ENCODE results near the gene LNP1. TPM values are rescaled to one million over a fixed set of nuclear protein-coding genes. Genes with fewer than 3 reads are reported as not detected.
"Not testable (repeated sequence)": the region's sequence is repeated elsewhere in the genome, so short reads cannot be mapped to it uniquely, and the experiment has no call there.

The LNP1 gene
- total RNA-seq, 1 experiment from 2014 or later = 3.6 TPM

GRCh38 chr3:100423611-100424010 is 22.3 kb downstream of the LNP1 start:
- in situ Hi-C loops (cut with HindIII; ENCODE audit: low sequenced_read_pairs) = no loop called here
- no peak for DNase-seq (ENCODE audit: low spot score)

- DNase-seq (ENCODE audit: low spot score) = no peak
- in situ Hi-C loops (cut with HindIII; ENCODE audit: low sequenced_read_pairs) = no loop called here
Observed at GRCh38 chr3:100424261-100424660, 22.9 kb downstream of the LNP1 start.

DNA sequence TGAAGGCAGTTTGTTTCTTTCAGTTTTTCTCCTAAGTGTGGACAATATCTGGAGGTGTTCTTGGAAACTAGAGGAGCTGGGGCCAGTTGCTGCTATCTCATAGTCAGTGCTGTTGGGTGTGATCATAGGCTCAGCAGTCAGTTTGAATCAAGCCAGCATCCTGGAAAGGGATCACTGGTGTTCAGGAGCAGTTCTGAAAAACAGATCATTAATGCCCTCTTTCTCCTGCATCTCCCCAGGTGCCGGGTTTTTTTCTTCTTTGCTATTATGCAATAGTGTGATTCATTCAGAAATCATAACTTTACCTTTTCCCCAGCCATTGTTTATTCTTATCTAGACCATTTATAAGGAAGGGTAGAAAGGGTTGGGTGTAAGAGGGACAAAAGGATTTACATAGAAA is 24.0 kb downstream of the LNP1 start:
- in situ Hi-C loops (cut with HindIII; ENCODE audit: low sequenced_read_pairs) = no loop called here
- DNase-seq (ENCODE audit: low spot score) = no peak

- no peak for DNase-seq (ENCODE audit: low spot score)
- in situ Hi-C loops (cut with HindIII; ENCODE audit: low sequenced_read_pairs) = no loop called here
Observed at GRCh38 chr3:100426067-100426682, 24.8 kb downstream of the LNP1 start.

- in situ Hi-C loops (cut with HindIII; ENCODE audit: low sequenced_read_pairs) = no loop called here
- no peak for DNase-seq (ENCODE audit: low spot score)
Observed at GRCh38 chr3:100427699-100428098, 26.4 kb downstream of the LNP1 start.

DNA sequence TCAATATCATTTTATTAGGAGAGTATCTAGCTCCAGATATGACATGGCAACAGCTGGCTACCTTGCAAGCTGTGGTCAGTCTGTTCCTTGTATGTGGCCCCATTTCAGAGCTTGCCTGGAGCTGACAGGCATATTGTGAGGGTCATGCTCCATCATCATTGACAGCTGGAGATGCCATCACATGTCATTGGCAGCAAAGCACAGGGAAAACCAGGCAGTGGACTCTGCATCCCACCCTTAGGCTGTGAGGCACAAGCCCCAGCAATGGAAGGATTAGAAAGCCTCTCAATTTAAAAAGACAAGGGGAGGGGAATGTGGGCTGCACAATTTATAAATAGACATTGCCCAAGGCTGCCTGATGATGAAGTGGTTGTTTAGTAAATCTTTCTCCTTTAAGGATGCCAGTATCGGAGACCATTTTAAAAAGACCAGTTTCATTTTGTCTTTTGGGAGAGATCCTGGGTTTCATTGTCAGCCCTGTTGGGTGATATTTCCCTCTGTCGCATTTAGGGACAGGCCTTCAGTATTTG is 27.9 kb downstream of the LNP1 start:
- no peak for DNase-seq (ENCODE audit: low spot score)
- in situ Hi-C loops (cut with HindIII; ENCODE audit: low sequenced_read_pairs) = no loop called here

GRCh38 chr3:100436951-100437350 is 35.6 kb downstream of the LNP1 start:
- in situ Hi-C loops (cut with HindIII; ENCODE audit: low sequenced_read_pairs) = no loop called here
- DNase-seq (ENCODE audit: low spot score) = no peak

DNA sequence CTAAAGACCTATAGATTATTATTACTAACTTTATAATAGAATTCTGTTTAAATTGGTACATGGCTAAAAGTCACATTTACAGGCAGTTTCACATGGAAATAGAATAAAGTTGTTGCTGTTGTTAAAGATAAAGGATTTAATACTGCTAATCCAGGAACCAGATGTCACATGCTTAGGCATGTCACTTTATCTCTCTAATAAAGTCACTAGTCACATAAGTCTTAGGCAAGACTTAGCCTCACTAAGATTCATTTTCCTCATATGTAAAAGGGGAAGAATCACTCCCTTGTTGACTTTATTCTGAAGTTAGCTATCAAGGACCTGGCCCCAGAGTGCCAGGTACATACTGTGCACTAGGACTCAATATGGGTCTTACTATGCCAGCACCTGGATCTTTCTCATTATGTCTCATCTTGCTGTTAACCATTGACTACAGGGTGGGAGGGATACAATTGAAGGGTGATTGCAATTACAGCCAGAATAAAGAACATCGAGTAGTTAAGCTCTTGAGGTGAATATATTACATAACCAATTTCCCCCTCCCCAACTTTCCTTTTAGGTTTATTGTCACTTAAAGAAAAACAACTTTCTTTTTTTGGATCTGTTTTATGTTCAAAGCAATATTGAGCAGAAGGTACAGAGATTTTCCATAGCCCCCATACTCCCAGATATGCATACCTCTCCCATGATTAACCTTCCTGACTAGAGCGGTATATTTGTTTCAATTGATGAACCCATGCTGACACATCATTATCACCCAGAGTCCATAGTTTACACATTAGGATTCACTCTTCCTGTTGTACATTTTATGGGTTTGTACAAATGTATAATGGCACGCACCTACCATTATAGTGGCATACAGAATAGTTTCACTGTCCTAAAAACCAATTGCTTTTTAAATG is 36.6 kb downstream of the LNP1 start:
- in situ Hi-C loops (cut with HindIII; ENCODE audit: low sequenced_read_pairs) = no loop called here
- no peak for DNase-seq (ENCODE audit: low spot score)

GRCh38 chr3:100438623-100438974 is 37.3 kb downstream of the LNP1 start:
- in situ Hi-C loops (cut with HindIII; ENCODE audit: low sequenced_read_pairs) = no loop called here
- no peak for DNase-seq (ENCODE audit: low spot score)

DNA sequence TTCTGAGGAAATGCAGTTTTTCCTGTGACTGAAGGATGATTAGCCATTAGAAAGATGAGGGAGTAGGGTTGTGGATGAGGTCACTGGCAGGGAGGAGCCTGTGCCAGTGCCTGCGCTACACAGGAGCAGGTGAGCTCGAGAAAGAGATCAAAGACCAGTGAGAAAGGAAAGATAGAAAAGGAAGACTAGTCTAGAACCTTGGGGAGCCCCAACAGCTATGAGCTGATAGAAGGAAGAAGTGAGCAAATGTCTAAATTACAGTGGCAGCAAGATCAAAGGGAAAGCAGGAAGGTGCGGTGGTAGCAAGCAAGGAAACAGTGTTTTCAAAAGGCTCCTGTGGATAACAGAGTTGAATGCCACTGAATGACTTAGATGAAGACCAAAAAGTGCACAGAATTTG is 39.6 kb downstream of the LNP1 start:
- no peak for DNase-seq (ENCODE audit: low spot score)
- in situ Hi-C loops (cut with HindIII; ENCODE audit: low sequenced_read_pairs) = no loop called here

GRCh38 chr3:100443690-100444089 is 42.4 kb downstream of the LNP1 start:
- no peak for DNase-seq (ENCODE audit: low spot score)
- in situ Hi-C loops (cut with HindIII; ENCODE audit: low sequenced_read_pairs) = no loop called here

DNA sequence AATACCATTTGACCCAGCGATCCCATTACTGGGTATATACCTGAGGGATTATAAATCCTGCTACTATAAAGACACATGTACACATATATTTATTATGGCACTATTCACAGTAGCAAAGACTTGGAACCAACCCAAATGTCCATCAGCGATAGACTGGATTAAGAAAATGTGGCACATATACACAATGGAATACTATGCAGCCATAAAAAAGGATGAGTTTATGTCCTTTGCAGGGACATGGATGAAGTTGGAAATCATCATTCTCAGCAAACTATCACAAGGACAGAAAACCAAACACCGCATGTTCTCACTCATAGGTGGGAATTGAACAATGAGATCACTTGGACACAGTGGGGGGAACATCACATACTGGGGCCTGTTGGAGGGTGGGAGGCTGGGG is 45.7 kb downstream of the LNP1 start:
- in situ Hi-C loops (cut with HindIII; ENCODE audit: low sequenced_read_pairs) = not testable (repeated sequence)

DNA sequence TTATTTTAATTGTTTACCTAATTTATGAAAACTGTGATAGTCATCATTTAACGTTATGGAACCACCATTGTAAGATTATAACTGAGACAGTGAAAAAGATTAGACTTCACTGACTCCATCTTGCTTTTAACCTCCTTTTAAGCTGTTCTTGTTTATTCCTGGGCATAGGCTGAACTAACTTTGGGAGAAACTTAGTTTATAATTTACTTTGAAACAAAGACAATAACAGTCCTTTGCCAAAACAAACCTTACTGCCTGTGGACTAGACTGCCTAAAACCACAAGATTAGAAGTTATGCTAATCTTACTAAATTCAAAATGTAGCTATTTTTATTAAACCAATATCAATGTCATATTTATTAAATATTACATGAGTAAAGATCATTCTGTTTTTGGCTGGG is 46.7 kb downstream of the LNP1 start:
- in situ Hi-C loops (cut with HindIII; ENCODE audit: low sequenced_read_pairs) = no loop called here
- no peak for DNase-seq (ENCODE audit: low spot score)

More for the DNA sequence above, 45.7 kb downstream of the LNP1 start:
- not testable (repeated sequence) for DNase-seq (ENCODE audit: low spot score)

DNA sequence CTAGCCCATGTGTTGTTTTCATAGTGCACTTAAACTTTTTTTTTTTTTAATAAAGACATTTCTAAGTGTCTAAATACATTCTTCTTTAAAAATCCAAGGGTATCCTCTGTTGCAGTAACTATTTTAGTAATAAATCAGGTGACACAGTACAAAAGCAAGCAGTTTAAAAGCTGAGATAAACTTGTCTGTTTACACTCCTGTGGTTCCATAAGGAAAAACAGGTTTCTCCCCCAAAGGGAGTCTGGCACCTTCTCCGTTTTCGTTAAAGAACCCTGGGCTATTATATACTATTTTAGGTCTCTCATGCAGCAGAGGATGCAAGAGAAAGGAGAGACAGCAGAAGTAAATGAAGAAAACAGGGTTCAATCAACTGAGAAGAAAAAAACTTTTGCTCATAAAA is 47.9 kb downstream of the LNP1 start:
- no peak for DNase-seq (ENCODE audit: low spot score)
- in situ Hi-C loops (cut with HindIII; ENCODE audit: low sequenced_read_pairs) = no loop called here

- no peak for DNase-seq (ENCODE audit: low spot score)
- in situ Hi-C loops (cut with HindIII; ENCODE audit: low sequenced_read_pairs) = loop anchor here (25.0 kb wide), 1 partner anchor 133 kb away; no protein-coding TSS in a partner anchor
Observed at GRCh38 chr3:100454677-100455076, 53.3 kb downstream of the LNP1 start.

GRCh38 chr3:100455841-100456550 is 54.7 kb downstream of the LNP1 start:
- in situ Hi-C loops (cut with HindIII; ENCODE audit: low sequenced_read_pairs) = loop anchor here (25.0 kb wide), 1 partner anchor 131 kb away; no protein-coding TSS in a partner anchor
- no peak for DNase-seq (ENCODE audit: low spot score)

- in situ Hi-C loops (cut with HindIII; ENCODE audit: low sequenced_read_pairs) = loop anchor here (25.0 kb wide), 1 partner anchor 131 kb away; no protein-coding TSS in a partner anchor
- no peak for DNase-seq (ENCODE audit: low spot score)
Observed at GRCh38 chr3:100456745-100457144, 55.4 kb downstream of the LNP1 start.

- no peak for DNase-seq (ENCODE audit: low spot score)
- in situ Hi-C loops (cut with HindIII; ENCODE audit: low sequenced_read_pairs) = loop anchor here (25.0 kb wide), 1 partner anchor 129 kb away; no protein-coding TSS in a partner anchor
Observed at GRCh38 chr3:100457811-100458210, 56.5 kb downstream of the LNP1 start.

- in situ Hi-C loops (cut with HindIII; ENCODE audit: low sequenced_read_pairs) = loop anchor here (25.0 kb wide), 1 partner anchor 128 kb away; no protein-coding TSS in a partner anchor
- DNase-seq (ENCODE audit: low spot score) = no peak
Observed at GRCh38 chr3:100458814-100459213, 57.5 kb downstream of the LNP1 start.
